Stimulated activated CD4-positive, alpha-beta T cell treated with anti-CD3 and anti-CD28 coated beads, Interleukin-4, amount 100 ng/mL, for 48 hours (primary cell): ENCODE data around the gene RNF180.

Experiments used
- DNase-seq, 2 donors: peaks; one replicate each; pipeline ENCODE4 v3.0.0-alpha.2; 2020; ENCODE audit warnings: low read depth in 2 of 2

The RNF180 gene, protein sequence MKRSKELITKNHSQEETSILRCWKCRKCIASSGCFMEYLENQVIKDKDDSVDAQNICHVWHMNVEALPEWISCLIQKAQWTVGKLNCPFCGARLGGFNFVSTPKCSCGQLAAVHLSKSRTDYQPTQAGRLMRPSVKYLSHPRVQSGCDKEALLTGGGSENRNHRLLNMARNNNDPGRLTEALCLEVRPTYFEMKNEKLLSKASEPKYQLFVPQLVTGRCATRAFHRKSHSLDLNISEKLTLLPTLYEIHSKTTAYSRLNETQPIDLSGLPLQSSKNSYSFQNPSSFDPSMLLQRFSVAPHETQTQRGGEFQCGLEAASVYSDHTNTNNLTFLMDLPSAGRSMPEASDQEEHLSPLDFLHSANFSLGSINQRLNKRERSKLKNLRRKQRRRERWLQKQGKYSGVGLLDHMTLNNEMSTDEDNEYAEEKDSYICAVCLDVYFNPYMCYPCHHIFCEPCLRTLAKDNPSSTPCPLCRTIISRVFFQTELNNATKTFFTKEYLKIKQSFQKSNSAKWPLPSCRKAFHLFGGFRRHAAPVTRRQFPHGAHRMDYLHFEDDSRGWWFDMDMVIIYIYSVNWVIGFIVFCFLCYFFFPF

DNA sequence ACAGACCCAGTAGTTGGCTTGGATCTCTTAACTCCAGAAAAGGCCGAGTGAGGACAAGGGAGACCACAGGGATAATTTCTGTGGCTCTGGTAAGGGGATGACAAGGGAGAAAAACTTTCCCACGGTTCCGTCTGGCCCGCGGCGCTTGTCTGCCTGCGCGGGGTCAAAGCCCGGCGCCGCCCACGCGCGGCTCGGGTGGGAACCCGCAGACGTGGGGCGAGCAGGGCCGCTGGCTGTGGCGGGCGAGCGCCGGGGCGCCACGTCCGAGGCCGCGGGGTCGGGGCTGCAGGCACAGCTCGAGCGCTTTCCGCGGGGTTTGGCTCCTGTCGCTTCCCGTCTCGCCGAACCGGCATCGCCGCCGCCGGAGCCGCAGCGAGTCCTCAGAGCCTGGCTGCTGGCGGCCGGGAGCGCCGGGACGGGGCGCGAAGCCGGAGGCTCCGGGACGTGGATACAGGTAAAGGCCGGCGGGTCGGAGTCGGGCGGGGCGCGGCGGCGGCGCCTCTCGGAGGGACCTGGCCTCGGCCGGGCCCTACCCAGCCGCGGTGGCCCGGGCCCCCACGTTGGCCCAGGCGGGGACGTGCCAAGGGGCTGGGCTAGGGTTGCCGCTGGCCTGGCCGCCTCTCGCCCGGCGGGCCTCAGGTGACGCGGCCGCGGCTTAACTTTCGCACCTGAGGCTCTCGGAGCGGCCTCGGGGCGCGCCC, at the start of gene RNF180:
RNF180 (plus strand) TSS at position 344 of the 701 bp plus-strand sequence. CDS start 34,965 bp downstream, outside the sequence.
- no peak for DNase-seq

DNA sequence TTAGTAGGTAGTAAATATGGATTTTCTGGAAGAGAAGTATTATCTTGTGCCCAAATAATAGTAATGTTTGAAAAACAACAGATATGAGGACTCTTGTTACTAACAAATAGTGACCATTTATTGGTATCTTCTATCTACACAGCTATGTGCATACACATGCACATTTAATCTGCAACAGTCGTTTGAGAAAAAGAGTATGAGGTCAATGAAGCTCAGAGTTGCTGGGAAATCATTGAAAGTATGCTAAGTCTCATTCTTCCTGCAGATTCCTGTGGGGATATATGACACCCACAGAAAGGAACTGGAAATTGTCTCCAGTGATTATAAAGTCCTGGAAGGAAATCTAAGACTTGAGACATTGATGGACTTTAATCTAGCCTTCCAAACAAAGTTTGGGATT, 40.1 kb upstream of the RNF180 start:
- no peak for DNase-seq

DNA sequence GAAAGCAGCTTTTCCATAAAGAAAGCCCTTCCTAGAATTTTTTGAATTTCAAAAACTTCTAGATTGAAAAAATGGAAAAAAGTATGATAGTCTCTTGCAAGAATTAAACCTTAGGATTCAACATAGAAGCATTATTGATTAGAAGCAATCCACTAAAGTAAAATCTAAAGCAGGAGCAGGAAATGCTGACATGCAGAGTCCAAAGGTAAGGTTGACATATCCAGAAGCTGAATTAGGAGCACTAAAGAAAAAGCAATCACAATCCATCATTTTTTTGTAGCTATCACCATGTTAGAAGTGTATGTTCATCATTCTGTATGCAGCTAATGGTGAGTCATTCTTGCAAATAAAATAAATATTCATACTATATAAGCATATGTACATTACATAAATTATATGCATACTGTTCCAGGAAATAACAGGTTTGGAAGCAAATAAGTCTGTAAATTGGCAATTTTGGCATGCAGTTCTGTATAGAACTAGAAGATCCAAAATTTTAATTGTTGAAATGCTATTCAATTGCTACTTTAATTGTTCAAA, 39.4 kb upstream of the RNF180 start:
- no peak for DNase-seq

DNA sequence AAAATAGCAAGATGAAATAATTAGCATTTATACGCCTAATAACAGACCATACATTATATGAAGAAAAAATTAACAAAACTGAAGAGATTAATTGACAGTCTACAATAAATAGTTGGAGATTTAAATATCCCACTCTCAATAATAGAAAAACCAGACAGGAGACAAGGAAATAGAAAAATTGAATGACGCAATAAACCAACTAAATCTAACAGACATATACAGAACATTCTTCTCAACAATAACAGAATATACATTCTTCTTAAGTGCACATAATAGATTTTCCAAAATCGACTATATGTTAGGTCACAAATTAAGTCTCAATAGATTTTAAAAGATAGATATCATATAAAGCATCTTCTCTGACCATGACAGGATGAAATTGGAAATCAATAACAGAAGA, 25.6 kb upstream of the RNF180 start:
- no peak for DNase-seq

DNA sequence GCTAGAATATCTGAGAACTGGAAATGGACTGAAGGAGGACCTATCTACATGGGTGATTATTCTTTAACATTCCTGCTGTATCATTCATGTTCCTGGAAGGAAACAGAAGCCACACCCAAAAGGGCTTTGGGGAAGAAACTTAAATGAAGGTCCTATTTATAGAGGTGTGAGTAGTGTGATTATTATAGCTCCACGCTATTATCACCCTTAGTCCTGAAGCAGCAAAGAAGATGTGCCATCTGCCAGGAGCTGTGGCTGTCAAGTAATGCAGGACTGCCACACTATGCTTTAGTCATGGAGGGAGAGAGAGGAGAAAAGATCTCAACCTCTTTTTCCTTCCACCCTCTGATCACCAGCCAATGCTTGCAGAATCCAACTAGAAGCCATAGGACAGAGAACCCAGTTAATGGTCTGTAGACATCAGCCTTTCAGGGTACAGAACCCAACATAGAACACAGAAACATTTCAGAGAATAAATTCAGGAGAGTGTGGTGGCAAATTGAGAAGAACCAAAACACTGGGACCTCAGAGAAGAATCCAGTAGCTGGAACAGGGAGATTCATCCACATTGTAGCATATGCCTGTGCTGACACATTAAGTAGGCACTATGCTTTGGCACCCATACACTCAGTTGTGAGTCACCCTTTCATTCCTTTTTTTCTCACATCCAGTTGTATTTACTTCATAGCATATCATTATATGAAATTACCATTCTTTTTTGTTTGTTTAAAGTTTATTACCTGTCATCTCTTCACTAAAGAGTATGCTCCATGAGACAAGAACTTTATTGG, 21.0 kb upstream of the RNF180 start:
- DNase-seq = no peak

DNA sequence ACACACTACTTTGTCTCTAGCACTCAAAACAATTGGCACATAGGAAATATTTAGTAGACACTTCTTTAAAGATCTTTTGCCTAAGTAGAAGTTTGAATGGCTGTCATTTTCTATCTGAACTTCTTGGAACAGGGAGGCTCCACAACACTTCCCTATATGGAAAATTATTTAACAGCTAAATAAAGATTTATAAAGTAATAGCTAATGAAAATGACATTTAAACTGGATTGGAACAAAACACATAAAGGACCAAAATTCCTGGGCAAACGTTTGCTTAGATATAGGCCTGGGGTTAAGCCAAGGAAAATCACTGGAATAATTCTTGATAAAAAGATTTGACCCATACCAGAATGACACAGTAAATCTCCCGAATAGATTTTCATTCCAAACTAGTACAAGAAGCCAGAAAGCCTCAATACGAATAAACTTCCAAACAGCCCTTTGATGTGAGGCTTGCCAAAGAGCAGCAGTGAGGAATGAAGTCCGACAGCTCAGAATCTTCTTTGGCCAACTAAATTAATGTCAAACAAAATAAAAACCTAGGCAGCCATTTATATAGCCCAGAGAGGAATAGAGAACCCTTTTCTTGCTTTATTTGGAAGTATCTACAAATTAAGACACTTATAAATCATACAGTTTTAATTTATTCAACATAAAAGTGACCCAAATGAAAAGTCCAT, 20.3 kb upstream of the RNF180 start:
- DNase-seq = no peak

DNA sequence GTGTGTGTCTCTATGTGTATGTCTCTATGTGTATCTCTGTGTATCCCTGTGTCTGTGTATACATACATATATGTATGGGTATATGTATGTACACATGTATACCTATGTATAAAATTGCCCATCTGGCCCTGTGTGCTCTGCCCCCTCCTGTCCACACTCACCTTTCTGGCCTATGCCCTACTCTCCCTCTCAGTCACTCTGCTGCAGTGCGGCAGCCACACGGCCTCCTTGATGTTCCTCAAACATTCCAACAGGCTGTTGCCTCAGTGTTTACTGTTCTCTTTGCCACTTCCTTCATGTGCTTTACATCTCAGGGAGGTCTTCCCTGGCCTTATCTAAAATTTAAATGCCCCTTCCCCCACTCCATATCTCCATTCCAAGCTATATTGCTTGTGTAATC, 18.3 kb upstream of the RNF180 start:
- no peak for DNase-seq

DNA sequence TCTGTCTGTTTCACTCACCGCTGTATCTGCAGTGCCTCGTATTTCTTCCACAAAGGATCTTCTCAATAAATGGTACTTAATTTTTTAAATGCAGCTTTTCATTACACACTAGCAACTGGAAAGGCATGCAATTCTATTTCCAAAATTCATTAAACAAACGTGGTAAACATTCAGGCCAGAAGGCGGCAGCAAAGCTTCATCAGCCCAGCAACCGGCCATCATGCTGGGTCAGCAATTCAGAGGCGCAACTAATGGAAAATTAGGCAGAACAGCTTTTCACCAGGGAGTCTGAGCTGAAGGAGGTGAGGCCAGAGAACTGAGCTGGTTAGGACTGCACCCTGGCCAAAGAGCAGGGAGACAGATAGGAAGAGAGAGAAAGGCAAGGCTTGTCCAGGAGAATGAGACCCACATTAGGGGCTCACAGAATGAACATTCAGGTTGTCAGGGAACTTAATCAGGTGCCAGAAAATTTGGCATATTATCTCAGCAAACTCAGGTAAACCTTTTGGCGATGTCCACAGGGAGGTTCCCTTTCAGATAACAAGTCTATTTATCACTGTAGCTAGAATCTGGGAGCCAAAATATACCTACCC, 17.7 kb upstream of the RNF180 start:
- DNase-seq = no peak

DNA sequence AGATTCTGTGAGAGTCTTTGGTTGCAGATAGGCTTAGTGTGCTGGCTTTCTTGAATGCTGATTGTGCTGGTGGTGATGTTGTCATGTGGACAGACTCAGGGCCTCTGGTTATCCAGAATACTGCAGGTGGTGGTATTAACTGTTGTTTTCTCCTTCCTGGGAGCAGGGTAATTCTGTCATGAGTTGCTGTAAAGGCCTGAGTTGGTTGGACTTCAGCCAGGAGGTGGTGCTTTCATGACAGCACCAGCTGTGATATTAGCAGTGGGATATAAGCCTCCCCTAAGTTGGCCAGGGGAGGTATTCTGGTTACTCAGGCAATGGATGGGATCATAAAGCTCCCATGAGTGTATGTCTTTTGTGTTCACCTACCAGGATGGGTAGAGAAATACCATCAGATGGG, 16.4 kb upstream of the RNF180 start:
- no peak for DNase-seq

DNA sequence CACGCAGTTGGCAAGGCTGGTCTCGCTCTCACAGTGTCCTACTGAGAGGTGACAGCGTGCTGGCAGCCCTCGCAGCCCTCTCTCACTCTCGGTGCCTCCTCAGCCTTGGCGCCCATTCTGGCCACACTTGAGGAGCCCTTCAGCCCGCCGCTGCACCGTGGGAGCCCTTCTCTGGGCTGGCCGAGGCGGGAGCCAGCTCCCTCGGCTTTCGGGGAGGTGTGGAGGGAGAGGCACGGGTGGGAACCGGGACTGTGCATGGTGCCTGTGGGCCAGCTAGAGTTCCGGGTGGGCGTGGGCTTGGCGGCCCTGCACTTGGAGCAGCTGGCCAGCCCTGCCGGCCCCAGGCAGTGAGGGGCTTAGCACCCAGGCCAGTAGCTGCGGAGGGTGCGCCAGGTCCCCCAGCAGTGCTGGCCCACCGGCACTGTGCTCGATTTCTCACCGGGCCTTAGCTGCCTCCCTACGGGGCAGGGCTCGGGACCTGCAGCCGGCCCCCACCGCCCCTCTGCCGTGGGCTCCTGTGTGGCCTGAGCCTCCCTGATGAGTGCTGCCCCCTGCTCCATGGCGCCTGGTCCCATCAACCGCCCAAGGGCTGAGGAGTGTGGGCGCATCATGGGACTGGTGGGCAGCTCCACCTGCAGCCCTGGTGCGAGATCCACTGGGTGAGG, 15.7 kb upstream of the RNF180 start:
- no peak for DNase-seq

DNA sequence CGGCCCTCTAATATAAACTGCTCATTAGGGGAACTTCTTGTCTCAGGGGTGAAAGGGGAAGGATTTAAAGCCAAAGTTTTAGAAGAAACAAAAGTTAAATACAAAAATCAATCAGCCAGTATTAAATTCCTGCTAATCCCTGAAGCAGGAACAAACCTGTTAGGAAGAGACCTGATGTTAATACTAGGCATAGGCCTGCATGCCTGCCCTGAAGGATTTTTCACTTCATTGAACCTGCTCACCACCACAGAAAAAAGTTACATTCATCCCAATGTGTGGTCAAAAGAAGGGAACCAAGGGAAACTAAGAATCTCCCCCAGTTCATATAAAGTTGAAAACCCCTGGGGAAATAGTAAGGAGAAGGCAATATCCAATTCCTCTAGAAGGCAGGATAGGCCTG, 9.4 kb upstream of the RNF180 start:
- DNase-seq = no peak

DNA sequence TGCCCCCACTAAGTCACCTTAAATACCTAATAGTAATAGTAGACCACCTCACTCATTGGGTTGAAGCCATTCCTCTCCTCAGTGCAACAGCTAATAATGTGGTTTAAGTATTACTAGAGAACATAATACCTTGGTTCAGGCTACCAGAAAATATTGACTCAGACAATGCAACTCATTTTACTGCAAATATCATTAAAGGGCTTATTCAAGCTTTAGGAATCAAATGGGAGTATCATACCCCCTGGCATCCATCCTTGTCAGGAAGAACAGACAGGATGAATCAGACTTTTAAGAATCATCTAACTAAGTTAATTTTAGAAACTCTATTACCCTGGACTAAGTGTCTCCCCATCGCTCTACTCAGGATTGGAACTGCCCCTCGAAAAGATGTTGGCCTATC, 6.8 kb upstream of the RNF180 start:
- DNase-seq = no peak

DNA sequence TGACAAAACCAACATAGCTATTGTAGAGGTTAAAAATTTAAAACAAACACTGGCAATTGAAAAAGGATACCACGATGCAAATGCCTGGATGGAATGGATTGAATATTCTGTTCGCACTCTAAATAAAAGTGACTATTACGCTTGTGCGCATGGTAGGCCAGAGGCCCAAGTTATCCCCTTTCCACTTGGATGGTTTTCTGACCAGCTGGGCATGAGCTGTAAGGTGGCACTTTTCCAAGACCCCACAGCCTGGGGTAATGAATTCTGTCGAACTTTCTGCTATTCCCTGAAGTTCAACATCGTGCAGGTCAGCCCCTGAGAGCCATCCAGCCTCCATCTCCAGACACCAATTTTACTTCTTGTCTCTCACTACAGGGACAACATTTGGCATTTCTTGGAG, 5.4 kb upstream of the RNF180 start:
- no peak for DNase-seq

DNA sequence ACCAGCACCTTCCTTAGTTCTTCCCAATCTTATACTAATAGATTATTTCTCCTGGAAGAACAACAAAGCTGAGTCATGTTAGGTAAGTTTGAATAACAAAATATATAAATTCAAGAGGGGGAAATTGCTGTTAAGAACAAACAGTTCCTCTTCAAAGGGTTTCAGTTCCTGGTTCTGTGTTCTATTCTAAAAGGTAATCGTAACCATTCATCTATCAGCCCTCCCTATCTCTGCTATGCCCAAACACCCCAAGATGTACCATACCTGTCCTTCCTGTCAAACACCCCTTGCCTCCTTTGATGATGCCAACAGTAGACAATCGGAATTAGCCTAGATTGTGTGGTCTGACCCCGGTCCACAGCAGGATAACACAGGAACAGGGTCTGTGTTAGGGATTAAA, 4.2 kb upstream of the RNF180 start:
- no peak for DNase-seq

DNA sequence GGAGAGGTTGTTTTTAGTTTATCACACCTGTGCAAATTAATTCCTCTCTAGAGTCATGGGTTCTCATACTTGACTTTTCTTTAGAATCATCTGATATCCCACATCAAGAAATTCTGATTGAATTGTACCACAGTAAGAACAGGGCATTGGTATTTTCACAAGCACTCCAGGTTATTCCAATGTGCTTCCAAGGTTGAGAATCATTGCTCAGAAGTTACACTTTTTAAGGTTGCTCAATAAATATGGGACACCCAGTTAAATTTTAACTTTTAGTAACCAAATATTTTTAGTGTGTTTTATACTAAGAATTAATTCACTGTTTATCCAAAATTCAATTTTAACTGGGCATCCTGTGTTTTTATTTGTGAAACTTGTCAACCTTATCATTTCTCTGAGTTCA, 2.5 kb upstream of the RNF180 start:
- DNase-seq = no peak

DNA sequence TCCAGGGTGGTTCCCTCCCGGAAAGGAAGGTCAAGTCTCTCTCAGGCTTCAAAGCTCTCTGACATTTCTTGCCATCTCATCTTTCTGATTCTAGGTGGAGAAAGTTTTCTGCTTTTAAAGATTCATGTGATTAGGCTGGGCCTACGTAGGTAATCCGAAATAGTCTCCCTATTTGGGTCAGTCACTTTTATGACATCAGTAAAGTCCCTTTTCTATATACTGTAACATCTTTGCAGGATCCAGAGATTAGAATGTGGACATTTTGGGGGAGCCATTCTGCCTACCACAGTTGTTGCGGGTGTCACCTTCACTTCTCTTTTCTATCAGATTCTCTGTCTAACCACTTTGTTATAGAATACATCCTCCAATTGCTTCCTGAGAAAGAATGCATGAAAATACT, 1.9 kb upstream of the RNF180 start:
- no peak for DNase-seq

DNA sequence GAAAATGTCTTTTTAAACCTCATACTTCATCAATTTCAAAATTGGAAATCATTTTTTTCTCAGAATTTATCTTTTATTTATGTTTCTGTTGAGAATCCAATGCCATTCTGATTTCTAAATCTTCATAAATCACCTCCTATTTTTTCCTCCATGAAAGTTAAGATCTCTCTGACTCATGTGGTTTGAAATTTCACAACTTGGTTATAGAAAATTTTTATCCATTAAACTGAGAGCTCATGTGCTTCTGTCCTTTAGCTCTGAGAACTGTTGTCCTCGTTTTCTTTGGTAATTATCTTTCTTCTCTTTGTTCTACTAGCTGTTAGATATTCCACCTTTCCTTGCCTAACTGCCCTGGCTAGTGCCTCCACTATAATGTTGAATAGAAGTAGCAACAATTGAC, 1.5 kb upstream of the RNF180 start:
- no peak for DNase-seq

DNA sequence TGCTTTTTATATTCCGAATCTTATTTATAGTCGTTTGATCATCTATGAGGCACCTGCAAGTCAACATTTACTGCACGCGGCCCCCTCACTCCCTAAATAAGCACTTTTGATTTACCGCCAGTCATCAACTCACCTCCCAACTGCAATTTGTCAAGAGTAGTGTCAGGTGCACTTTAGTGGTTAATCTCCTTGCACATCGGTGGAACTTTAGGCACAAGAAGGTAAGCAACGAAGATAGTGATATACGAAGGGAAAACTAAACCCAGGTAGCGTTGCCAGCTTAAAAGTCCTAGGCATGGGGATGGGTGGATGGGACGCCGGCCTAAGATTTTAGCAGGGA, 513 bp upstream of the RNF180 start:
- DNase-seq = no peak

DNA sequence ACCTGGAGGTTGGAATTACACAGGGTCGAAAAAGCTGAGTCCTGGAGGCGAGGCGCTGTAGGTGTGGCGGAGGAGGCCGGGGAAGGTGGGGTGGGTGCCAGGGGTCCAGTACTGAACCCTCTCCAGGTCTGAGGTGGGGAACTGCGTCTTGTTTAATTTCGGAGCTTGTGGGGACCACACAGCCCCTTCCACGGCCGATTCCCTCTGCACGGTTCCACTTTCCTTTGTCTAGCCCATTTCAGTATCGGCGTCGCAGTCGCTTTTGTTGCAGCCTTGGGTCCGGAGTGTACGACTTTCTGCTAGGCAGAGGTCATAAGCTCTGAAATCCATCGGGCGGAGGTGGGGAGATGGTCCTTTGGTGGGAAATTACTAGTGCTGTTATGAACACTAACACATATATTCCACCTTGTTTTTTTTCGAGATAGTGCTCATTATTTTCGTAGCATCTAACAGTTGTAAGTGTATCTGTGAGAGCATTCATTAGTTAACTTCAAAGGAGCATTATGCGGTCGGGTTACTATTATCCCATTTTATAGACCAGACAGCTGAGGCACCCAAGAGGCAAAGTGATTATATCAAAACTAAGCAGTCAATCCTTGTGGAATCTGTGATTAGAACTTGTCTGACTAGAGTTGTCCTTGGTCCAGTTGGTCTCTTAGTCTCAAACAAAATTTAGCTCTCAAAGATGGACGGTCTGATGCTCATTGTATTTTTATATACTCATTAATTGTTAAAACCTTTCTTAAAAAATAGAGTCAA, 737 bp downstream of the RNF180 start:
- no peak for DNase-seq

DNA sequence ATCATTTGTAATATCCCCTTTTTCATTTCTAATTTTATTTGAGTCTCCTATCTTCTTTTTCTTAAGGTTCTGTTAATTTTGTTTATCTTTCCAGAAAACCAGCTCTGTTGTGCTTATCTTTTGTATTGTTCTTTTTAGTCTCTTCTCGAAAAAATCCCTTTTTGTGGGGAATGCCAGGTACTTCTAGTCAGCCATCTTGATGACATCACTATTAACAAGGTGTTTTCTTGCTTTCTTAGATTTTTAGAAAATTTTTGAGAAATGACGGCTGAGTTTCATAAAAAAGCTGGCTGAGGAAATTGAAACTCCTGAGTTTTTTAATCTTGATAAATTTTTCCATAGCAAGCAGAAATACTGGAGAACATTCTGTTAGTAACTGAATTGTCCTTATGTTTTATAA, 10.7 kb downstream of the RNF180 start:
- no peak for DNase-seq
